Measurements from ENCODE around the gene CEP41. TPM values are rescaled to one million over a fixed set of nuclear protein-coding genes. Genes with fewer than 3 reads are reported as not detected.

CEP41 gene
- total and polyA plus RNA-seq, 2 donors (not counting 3 experiments of a cell fraction or from before 2014, with no cell fraction given), result 19.5 to 26.8 TPM

- Histone ChIP-seq H3K27me3 (ENCODE audit: control insufficient read depth in 2 of 2, insufficient read depth in 2 of 2, low read length in 2 of 2) (peaks cover 3% of the 10 kb centered on the region in 2 experiments), H3K4me1 (ENCODE audit: control insufficient read depth, extremely low read depth, insufficient read depth, low read length) (no peaks in the 10 kb centered on the region), H3K36me3 (ENCODE audit: control insufficient read depth in 2 of 2, extremely low read depth in 1 of 2, insufficient read depth in 2 of 2, low read length in 2 of 2) (no peaks in the 10 kb centered on the region), H4K20me1 (replicated peaks; ENCODE audit: control insufficient read depth, extremely low read depth, insufficient read depth, low read length) (no peaks in the 10 kb centered on the region), H3K9me1 (replicated peaks; ENCODE audit: control insufficient read depth, extremely low read depth, insufficient read depth, low read length) (no peaks in the 10 kb centered on the region), H3K27ac (ENCODE audit: insufficient read depth, low read depth, low read length) (no peak overlapping the region), H2AFZ (ENCODE audit: low read depth, low read length) (no peak overlapping the region), H3K9ac (replicated peaks; ENCODE audit: extremely low read depth, insufficient read depth, low read length) (no peak overlapping the region), H3K4me2 (ENCODE audit: insufficient read depth, low read length) (no peak overlapping the region), H3K4me3 (replicated peaks in 1 of 3; ENCODE audit: insufficient read depth in 1 of 3, low read depth in 1 of 3, low read length in 3 of 3) (no peak overlapping the region), H3K9me3 (replicated peaks; ENCODE audit: control insufficient read depth, insufficient read depth, low read length) (no peaks in the 10 kb centered on the region), H3K79me2 (ENCODE audit: control insufficient read depth, insufficient read depth, low read length) (no peaks in the 10 kb centered on the region)
- ChIA-PET CTCF (no interaction called here), POLR2A (no interaction called here)
- DNase-seq (ENCODE audit: low read depth, low spot score) (no peak), FAIRE-seq (no peak)
- dilution Hi-C loops (cut with MboI; ENCODE audit: extremely low pct_ligation_motif_present, low sequenced_read_pairs), result no loop called here
- intact Hi-C loops (cut with micrococcal nuclease), result no loop called here
- TF ChIP-seq JUN (IDR thresholded peaks at IDR 0.05; ENCODE audit: borderline replicate concordance, insufficient read depth, insufficient read length, low read depth) (no peak), MYC (IDR thresholded peaks at IDR 0.05; ENCODE audit: low read depth, low read length) (no peak), POLR2AphosphoS5 (IDR thresholded peaks at IDR 0.05; ENCODE audit: insufficient read depth, low read depth, low read length) (no peak), FOS (IDR thresholded peaks at IDR 0.05; ENCODE audit: borderline replicate concordance, insufficient read depth, low read length) (no peak), EZH2 (IDR thresholded peaks at IDR 0.05; ENCODE audit: borderline replicate concordance, low read depth, low read length, severe bottlenecking) (no peak), POLR2A (IDR thresholded peaks at IDR 0.05; ENCODE audit: low read depth, low read length) (no peak), CTCF (IDR thresholded peaks at IDR 0.05; ENCODE audit: extremely low read depth in 1 of 2, insufficient read depth in 1 of 2, low read depth in 1 of 2, low read length in 2 of 2) (no peak), GATA2 (IDR thresholded peaks at IDR 0.05; ENCODE audit: insufficient read depth, insufficient read length, low read depth, low read length) (no peak)
- TF ChIP-seq, protein P1, sequence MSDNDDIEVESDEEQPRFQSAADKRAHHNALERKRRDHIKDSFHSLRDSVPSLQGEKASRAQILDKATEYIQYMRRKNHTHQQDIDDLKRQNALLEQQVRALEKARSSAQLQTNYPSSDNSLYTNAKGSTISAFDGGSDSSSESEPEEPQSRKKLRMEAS (IDR thresholded peaks at IDR 0.05; ENCODE audit: insufficient read depth, insufficient read length), result no peak
- BruUV-seq (replicated peaks), result no TSS peak
These were observed 20.5 kb upstream of the CEP41 start for GRCh38 chr7:130461272-130461671.

Measured in endothelial cell of umbilical vein (primary cell).